Skeletal muscle tissue (tissue), 4 donors: ENCODE results near the gene GFRA1. TPM values are rescaled to one million over a fixed set of nuclear protein-coding genes. Genes with fewer than 3 reads are reported as not detected.

ENCODE experiments used
- H3K27ac ChIP-seq: one replicate; pipeline ENCODE4 v1.7.0; 2013; ENCODE audit warnings: mild to moderate bottlenecking, low read depth, low read length, inconsistent platforms
- H3K27me3 ChIP-seq, 3 donors: one replicate each; pipeline ENCODE4 v1.7.0; 2013; ENCODE audit warnings: low read length in 3 of 3; ENCODE audit not compliant: control insufficient read depth in 3 of 3, insufficient read depth in 3 of 3
- H3K36me3 ChIP-seq, 3 donors: one replicate each; pipeline ENCODE4 v1.7.0; 2013; ENCODE audit warnings: low read length in 3 of 3; ENCODE audit not compliant: control insufficient read depth in 3 of 3, insufficient read depth in 3 of 3
- H3K4me1 ChIP-seq, 3 donors: one replicate each; pipeline ENCODE4 v1.7.0; 2013; ENCODE audit warnings: low read length in 3 of 3, mild to moderate bottlenecking in 3 of 3; ENCODE audit not compliant: control insufficient read depth in 3 of 3, insufficient read depth in 3 of 3
- H3K4me3 ChIP-seq, 3 donors: one replicate each; pipeline ENCODE4 v1.7.0; 2013; ENCODE audit warnings: low read length in 3 of 3
- H3K9ac ChIP-seq, 3 donors: one replicate each; pipeline ENCODE4 v1.7.0; 2013; ENCODE audit warnings: low read length in 3 of 3, mild to moderate bottlenecking in 3 of 3, moderate library complexity in 2 of 3, low read depth in 1 of 3
- H3K9me3 ChIP-seq, 3 donors: one replicate each; pipeline ENCODE4 v1.7.0; 2013; ENCODE audit warnings: low read length in 3 of 3; ENCODE audit not compliant: control insufficient read depth in 3 of 3
- total RNA-seq: library from RNA; depleted of rRNA; stranded (reverse); fragments of >200 nt; gene quantifications from one replicate; pipeline ENCODE4 v1.2.3, GENCODE V29; 2014
- donor health status: Osteomylitis.

The GFRA1 gene
- total RNA-seq, 1 donor from 2014 or later = 24.0 TPM

DNA sequence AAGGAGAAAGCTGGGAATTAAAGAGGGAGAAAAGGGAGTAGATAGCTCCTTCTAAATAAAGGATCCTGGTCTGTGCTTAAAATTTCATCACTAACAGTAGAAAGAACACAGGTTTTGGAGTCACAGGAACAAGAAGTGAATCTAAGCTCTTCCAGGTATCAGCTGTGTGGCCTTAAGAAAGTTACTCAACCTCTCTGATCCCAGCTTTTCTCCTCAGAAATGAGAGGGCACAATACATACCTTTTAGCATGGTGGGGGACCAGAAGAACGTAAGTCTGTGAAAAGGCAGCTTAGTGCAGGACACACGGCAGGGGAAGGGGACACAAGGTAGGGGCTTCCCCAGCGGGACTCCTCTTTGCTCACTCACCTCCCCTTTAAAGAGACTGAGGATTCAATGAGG is 13.4 kb downstream of the GFRA1 start:
- H3K36me3 ChIP-seq = no peaks in the 10 kb centered on the region
- peaks cover 0 to 7% (median 0%) of the 10 kb centered on the region in 3 donors for H3K27me3 ChIP-seq
- H3K9me3 ChIP-seq = no peaks in the 10 kb centered on the region
- H3K4me1 ChIP-seq = peaks cover 0 to 3% (median 3%) of the 10 kb centered on the region in 3 donors
- no peak overlapping the region for H3K27ac ChIP-seq
- no peak overlapping the region for H3K4me3 ChIP-seq
- no peak overlapping the region for H3K9ac ChIP-seq

DNA sequence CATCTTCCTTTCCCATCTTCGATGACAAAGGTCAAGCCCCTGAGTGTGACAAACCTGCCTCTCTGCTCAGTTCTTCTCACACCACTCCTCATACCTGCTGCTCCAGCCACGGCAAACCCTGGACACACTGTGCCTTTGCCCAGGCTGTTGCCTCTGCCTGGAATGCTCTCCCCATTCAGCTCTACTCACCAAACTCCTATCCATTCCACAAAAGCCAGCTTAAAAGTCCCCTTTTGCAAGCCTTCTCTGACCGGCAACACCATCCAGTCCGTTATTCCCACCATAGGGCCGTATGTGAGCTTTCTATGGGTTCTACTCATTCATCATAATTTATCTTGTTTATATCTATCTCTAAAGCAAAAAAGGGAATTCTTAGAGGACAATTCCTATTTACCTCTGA is 15.2 kb downstream of the GFRA1 start:
- Histone ChIP-seq H3K4me1 (peaks cover 0 to 3% (median 3%) of the 10 kb centered on the region in 3 donors), H3K27me3 (peaks cover 0 to 7% (median 0%) of the 10 kb centered on the region in 3 donors)

DNA sequence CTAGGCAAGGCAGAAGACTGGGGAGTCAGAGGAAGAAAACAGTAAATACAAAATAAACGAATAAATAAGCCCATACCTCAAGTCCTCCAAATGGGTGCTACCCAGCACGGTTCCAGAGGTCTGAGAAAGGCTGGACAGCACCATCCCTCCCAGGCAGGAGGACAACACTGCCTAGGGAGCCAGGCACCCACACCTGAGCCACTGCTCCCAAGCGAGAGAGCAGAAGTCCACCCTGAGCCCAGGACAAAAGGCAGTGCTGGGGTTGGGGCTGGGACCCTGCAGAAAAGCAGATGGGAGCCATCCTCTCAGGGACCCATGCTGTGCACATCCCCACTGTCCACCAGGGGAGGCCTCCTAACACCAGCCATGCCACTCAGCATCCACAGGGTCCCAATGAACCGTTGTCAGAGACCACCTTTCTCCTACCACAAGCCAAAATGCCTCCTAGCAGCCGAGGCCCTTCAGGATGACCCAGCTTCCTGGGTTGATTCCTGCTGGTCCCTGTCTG is 16.2 kb downstream of the GFRA1 start:
- Histone ChIP-seq H3K4me1 (peaks cover 0 to 3% (median 3%) of the 10 kb centered on the region in 3 donors), H3K36me3 (no peaks in the 10 kb centered on the region), H3K27ac (no peak overlapping the region), H3K9ac (no peak overlapping the region), H3K27me3 (peaks cover 0 to 7% (median 0%) of the 10 kb centered on the region in 3 donors), H3K4me3 (no peak overlapping the region), H3K9me3 (no peaks in the 10 kb centered on the region)

More for the DNA sequence above, 15.2 kb downstream of the GFRA1 start:
- Histone ChIP-seq H3K9me3 (no peaks in the 10 kb centered on the region), H3K36me3 (no peaks in the 10 kb centered on the region), H3K4me3 (no peak overlapping the region), H3K9ac (no peak overlapping the region), H3K27ac (no peak overlapping the region)

DNA sequence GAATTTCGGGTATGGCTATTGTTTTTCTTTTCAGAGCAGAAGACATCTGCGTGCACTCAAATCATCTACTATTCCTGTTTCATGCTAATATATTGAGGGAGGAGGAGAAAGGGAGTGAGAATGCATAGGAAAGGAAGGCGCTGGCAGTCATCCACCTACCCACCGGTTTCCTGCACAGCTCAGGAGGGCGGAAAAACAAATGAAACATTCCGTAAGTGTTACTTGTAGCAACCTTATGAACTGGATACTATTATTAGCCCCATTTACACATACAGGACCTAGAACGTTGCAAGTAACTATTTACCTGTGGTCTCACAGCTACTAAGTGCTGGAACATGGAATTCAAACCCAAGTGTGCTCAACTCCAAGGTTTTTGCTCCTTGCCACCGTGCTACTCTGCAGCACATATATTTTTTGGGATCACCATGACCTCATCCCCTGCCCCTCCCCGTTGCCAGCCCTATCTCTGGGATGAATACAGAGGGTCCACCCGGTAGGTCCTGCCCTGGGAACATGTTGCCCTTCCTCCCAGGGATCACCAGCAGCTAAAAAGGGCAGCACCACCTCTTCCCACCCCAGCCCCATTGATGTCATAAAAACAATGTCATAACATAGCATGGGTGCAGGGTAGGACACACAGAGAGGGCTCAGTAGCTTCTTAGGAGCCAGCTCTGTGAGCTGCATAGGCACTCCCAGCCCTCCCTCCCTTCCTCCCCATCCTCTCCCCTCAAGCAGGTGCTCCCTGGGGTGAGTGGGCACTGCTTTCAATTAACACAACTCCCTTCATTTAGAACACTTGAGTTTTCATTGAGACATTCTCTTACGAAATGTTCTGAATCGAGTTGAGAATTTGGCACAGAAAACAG is 16.9 kb downstream of the GFRA1 start:
- H3K27me3 ChIP-seq = peaks cover 0 to 7% (median 0%) of the 10 kb centered on the region in 3 donors
- no peak overlapping the region for H3K9ac ChIP-seq
- no peaks in the 10 kb centered on the region for H3K9me3 ChIP-seq
- H3K4me3 ChIP-seq = no peak overlapping the region
- H3K36me3 ChIP-seq = no peaks in the 10 kb centered on the region
- H3K4me1 ChIP-seq = peaks cover 0 to 3% (median 3%) of the 10 kb centered on the region in 3 donors
- H3K27ac ChIP-seq = no peak overlapping the region

DNA sequence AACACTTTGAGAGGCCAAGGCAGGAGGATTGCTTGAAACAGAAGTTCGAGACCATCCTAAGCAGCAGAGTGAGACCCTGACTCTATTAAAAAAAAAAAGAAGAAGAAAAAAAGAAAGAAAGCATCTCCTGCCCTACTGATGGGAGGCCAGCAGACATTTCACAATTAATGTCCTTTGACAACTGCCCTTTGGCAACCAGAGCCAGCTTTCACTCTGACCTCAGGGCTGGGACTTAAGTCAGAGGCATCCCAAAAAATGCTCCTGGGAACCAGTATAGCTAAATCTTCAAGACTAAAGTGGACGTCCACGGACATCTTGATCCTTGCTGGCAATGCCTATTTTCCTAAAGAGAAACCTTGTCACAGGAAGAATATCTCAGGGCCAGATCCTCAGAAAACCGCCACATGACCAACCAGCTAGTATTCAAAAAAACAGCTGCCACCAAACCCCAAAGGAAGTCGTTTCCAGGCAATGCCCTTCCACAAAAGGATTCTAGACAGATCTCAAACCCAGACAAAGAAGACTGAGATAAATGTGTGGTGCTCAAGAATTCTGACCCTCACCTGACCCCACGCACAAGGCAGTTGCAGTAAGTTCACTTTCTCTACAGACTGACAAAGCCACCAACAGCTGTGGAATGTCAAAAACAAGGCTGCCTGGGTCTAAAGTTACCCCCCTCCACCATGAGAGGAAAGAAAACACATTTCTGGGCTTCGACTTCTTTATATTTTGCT is 18.4 kb downstream of the GFRA1 start:
- no peaks in the 10 kb centered on the region for H3K36me3 ChIP-seq
- peaks cover 0 to 3% (median 3%) of the 10 kb centered on the region in 3 donors for H3K4me1 ChIP-seq
- H3K27me3 ChIP-seq = peaks cover 0 to 5% (median 0%) of the 10 kb centered on the region in 3 donors
- no peak overlapping the region for H3K27ac ChIP-seq
- H3K9me3 ChIP-seq = no peaks in the 10 kb centered on the region
- no peak overlapping the region for H3K9ac ChIP-seq
- no peak overlapping the region for H3K4me3 ChIP-seq

DNA sequence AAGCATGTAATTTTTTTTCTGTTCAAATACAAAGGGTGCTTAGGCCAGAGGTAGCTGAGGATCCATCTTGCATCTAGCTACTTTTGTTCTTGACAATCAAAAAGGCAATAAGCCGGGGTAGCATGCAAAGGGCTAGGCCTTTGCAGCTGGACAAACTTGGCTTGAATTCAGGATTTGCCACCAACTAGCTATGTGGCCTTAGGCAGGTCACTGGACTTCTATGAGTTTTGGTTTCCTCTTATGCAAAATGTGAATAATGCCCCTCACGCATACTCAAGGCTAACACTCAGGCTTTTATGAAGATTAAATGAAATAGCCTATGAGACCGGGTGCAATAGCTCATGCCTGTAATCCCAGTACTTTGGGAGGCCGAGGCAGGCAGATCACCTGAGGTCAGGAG is 19.3 kb downstream of the GFRA1 start:
- Histone ChIP-seq H3K9ac (no peak overlapping the region), H3K36me3 (no peaks in the 10 kb centered on the region), H3K4me3 (no peak overlapping the region), H3K27me3 (peaks cover 0 to 4% (median 0%) of the 10 kb centered on the region in 3 donors), H3K27ac (no peak overlapping the region), H3K4me1 (peaks cover 0 to 3% (median 3%) of the 10 kb centered on the region in 3 donors), H3K9me3 (no peaks in the 10 kb centered on the region)

DNA sequence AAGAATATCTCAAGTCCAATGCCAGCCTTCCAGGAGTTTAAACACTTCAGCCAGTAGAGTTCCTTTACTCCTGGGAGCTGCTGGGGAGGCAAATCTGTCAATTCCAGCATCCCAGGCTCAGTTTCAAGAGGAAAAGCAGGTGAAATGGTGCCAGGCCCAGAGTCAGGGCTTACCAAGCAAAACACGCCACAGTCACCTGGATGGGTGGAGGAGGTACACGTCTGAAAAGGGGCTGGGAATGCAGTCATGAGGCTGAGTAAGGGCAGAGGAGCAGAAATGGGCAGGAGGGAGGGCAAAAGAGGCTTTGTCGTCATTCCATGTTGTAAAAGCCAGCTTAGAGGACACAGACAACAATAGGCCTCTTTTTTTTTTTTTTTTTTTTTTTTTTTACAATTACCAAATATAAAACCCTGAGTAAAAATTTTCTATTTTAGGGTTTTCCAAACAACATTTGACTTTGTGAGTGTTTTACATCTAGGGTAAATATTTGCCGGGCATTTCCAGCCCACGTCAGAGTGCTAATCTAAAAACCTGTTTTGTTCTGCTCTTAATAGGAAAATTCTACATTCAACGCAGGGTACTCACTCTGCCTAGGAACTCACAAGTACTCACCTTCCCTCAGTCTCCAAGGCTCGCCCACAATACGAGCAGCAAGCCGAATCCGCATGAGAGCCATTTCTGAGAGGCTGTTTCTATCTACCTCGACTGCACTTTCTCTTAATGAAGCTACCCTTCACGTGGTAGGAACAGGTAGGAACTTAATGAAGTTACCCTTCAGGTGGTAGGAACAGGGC is 21.2 kb downstream of the GFRA1 start:
- no peak overlapping the region for H3K27ac ChIP-seq
- H3K9ac ChIP-seq = no peak overlapping the region
- no peak overlapping the region for H3K4me3 ChIP-seq
- peaks cover 0 to 3% (median 3%) of the 10 kb centered on the region in 3 donors for H3K4me1 ChIP-seq
- peaks cover 0 to 4% (median 0%) of the 10 kb centered on the region in 3 donors for H3K27me3 ChIP-seq
- H3K9me3 ChIP-seq = no peaks in the 10 kb centered on the region
- no peaks in the 10 kb centered on the region for H3K36me3 ChIP-seq

DNA sequence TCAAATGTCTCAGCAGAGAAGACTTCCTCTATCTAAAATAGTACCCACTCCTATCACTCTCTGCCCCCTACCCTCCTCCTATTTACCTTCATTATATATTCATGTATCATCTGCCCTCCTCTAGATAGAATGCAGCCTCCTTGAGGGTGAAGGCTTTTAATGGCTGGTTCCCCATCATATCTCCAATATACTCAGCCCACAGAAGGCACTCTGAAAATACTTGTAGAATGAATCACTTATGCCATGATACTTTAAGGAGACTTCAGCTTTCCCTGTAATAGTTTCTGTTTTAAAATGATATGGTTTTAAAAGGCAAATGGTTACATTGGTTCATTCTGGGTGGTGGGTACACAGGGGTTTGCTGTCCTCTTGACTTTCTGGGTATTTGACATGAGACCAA is 25.3 kb downstream of the GFRA1 start:
- no peaks in the 10 kb centered on the region for H3K27me3 ChIP-seq
- H3K36me3 ChIP-seq = no peaks in the 10 kb centered on the region
- no peaks in the 10 kb centered on the region for H3K9me3 ChIP-seq
- no peak overlapping the region for H3K4me3 ChIP-seq
- H3K4me1 ChIP-seq = no peaks in the 10 kb centered on the region
- H3K9ac ChIP-seq = no peak overlapping the region
- H3K27ac ChIP-seq = no peak overlapping the region

DNA sequence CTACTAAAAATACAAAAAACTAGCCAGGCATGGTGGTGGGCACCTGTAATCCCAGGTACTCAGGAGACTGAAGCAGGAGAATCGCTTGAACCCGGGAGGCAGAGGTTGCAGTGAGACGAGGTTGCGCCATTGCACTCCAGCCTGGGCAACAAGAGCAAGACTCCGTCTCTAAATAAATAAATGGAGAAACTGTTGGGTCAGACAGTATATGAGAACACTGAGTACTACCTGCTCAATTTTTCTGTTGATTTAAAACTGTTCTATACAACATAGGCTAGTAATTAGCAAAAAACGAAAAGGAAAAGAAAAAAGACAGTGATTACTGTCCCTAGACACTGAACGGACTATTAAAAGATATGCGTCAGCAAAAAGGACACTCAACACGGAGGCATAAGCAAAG is 26.7 kb downstream of the GFRA1 start:
- Histone ChIP-seq H3K36me3 (no peaks in the 10 kb centered on the region), H3K27ac (no peak overlapping the region), H3K27me3 (no peaks in the 10 kb centered on the region), H3K4me3 (no peak overlapping the region), H3K4me1 (no peaks in the 10 kb centered on the region), H3K9me3 (no peaks in the 10 kb centered on the region), H3K9ac (no peak overlapping the region)
